Brain microvascular endothelial cell (primary cell): ENCODE data around the gene MTFR1L.

Experiments used
- DNase-seq: peaks from one replicate; pipeline ENCODE4 v3.0.0-alpha.2; 2020
- H3K27ac ChIP-seq: fragments of 250-450 bp; sonication (Bioruptor Pico); 2 replicates; pipeline ENCODE4 v1.5.1; 2020; ENCODE audit warnings: mild to moderate bottlenecking, moderate library complexity
- H3K27me3 ChIP-seq: fragments of 250-450 bp; sonication (Bioruptor Pico); replicated peaks from 2 replicates; pipeline ENCODE4 v1.5.1; 2020; ENCODE audit warnings: mild to moderate bottlenecking
- H3K36me3 ChIP-seq: fragments of 250-450 bp; sonication (Bioruptor Pico); replicated peaks from 2 replicates; pipeline ENCODE4 v1.5.1; 2020; ENCODE audit warnings: mild to moderate bottlenecking
- H3K4me3 ChIP-seq: 2 replicates; pipeline ENCODE4 v1.5.1; 2011; ENCODE audit warnings: low read depth, mild to moderate bottlenecking, control low read depth, low read length, moderate library complexity
- in situ Hi-C: cut with HindIII; loops from 2 replicates; pipeline ENCODE4 v1.10.0; 2017; ENCODE audit warnings: low sequenced_read_pairs, low pct_ligation_motif_present
- TF ChIP-seq, protein P1 (sequence below): IDR thresholded peaks from 2 replicates; pipeline ENCODE4 v1.5.1; 2011; ENCODE audit warnings: low read depth, mild to moderate bottlenecking, moderate library complexity, low read length, control low read depth, inconsistent platforms; ENCODE audit errors: missing control alignments

The MTFR1L gene

DNA sequence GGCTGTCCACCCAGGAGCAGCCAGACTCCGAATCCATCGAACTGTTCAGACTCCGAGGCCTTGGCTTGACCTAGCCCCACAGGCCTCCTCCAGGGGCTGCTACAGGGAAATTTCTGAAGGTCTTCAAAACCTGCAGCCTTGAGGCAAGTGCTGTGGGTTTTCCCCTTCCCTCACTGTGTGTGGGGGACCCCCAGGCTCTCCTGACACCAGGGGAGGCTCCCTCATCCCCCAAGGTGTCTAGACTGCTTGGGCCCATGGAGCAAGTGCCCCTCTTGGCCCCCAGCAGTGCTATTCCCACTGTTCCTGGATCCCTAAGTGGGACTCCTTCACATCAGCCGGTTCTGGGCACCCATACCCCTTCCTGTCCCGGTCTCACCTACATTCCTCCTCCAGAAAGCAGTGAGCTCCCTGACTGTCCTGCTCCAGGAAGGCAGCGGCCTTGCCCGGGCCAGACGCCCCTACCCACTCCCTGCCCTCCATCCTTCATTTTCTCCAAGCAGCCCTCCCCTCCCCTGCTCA lies 54.9 kb downstream of the MTFR1L start:
- peak overlapping the region; percentile 66 for H3K4me3 ChIP-seq
- TF ChIP-seq, protein P1, sequence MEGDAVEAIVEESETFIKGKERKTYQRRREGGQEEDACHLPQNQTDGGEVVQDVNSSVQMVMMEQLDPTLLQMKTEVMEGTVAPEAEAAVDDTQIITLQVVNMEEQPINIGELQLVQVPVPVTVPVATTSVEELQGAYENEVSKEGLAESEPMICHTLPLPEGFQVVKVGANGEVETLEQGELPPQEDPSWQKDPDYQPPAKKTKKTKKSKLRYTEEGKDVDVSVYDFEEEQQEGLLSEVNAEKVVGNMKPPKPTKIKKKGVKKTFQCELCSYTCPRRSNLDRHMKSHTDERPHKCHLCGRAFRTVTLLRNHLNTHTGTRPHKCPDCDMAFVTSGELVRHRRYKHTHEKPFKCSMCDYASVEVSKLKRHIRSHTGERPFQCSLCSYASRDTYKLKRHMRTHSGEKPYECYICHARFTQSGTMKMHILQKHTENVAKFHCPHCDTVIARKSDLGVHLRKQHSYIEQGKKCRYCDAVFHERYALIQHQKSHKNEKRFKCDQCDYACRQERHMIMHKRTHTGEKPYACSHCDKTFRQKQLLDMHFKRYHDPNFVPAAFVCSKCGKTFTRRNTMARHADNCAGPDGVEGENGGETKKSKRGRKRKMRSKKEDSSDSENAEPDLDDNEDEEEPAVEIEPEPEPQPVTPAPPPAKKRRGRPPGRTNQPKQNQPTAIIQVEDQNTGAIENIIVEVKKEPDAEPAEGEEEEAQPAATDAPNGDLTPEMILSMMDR, result no peak
- no peaks in the 10 kb centered on the region for H3K27me3 ChIP-seq
- in situ Hi-C loops, result no loop called here
- H3K27ac ChIP-seq, result no peak overlapping the region
- DNase-seq, result no peak
- peaks cover 8% of the 10 kb centered on the region for H3K36me3 ChIP-seq

- TF ChIP-seq, protein P1, result peak; percentile 36
- Histone ChIP-seq H3K27me3 (no peaks in the 10 kb centered on the region), H3K27ac (peak within 1 kb of the TSS; percentile 39), H3K4me3 (peak within 1 kb of the TSS; percentile 66), H3K36me3 (peaks cover 2% of the 10 kb centered on the region)
- in situ Hi-C loops, result no loop called here
- peak; percentile 44 for DNase-seq
These were observed 55.6 kb downstream of the MTFR1L start, which contains the start of gene PAQR7 for GRCh38 chr1:25875154-25875855. Gene PAQR7, minus strand, starts transcription at chr1:25875708. Its CDS starts 11,869 bp downstream, at chr1:25863839.

DNA sequence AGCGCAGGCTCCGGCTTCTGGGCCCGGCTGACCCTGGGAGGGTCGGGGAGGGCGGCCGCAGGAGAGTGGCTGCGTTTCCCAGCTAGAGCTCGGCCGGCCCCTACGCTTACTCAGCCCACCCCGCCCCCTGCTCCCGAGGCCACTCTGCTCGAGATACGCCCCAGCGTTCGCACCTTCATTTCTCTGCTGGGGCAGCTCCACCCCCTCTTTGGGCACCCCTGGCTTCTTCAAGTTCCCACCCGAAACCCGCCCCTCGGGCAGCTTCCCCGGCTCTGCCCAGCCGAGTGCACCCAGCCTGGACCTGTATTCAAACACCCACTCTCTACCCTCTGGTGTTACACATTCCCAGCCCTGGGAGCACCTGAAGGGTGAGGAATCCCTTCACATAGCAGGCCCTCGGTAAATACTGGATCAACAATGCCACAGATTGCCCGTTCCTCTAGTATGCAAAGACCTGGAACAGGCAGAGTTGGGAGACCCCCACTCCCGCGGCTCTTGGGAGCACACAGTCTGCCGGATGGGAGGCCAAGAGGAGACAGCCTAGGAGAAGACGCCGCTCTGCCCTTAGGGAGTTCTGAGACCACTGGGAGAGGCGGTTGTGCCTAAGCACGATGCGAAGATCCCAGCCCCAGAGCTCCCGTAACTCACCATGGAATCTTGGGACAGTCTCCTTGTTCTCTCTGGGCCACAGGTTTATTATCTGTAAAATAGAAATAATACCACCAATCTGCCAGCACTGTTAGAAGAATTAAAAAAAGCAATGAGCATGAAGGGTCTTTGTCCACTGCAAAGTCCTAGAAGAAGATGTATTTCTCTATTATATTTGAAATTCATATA lies 56.3 kb downstream of the MTFR1L start:
- TF ChIP-seq, protein P1, result no peak
- in situ Hi-C loops, result no loop called here
- Histone ChIP-seq H3K27ac (no peak overlapping the region), H3K36me3 (no peaks in the 10 kb centered on the region), H3K27me3 (no peaks in the 10 kb centered on the region), H3K4me3 (peak overlapping the region; percentile 66)
- no peak for DNase-seq

GRCh38 chr1:25876693-25877077 lies 56.9 kb downstream of the MTFR1L start:
- in situ Hi-C loops, result no loop called here
- Histone ChIP-seq H3K27ac (no peak overlapping the region), H3K27me3 (no peaks in the 10 kb centered on the region), H3K36me3 (no peaks in the 10 kb centered on the region), H3K4me3 (no peak overlapping the region)
- TF ChIP-seq, protein P1, result no peak
- DNase-seq, result no peak

GRCh38 chr1:25877155-25877554 lies 57.4 kb downstream of the MTFR1L start:
- Histone ChIP-seq H3K36me3 (no peaks in the 10 kb centered on the region), H3K4me3 (no peak overlapping the region), H3K27ac (no peak overlapping the region), H3K27me3 (no peaks in the 10 kb centered on the region)
- no peak for DNase-seq
- in situ Hi-C loops, result no loop called here
- TF ChIP-seq, protein P1, result no peak
